ENCODE data around the gene PWWP2B. TPM values are rescaled to one million over a fixed set of nuclear protein-coding genes. Genes with fewer than 3 reads are reported as not detected.

PWWP2B gene
- total and polyA plus RNA-seq, 2 of the 8 experiments (the other 6 are each of a cell fraction or from before 2014, with no cell fraction given): 5.3 to 10.8 TPM

- FAIRE-seq (no peak), DNase-seq (ENCODE audit: low read depth in 1 of 2, low spot score in 2 of 2) (no peak)
- Histone ChIP-seq H4K91ac (replicated peaks; ENCODE audit: insufficient read length, low read length) (no peak overlapping the region), H4K5ac (ENCODE audit: insufficient read length, low read depth, low read length) (no peak overlapping the region), H2BK120ac (replicated peaks; ENCODE audit: low read depth, low read length) (no peak overlapping the region), H4K20me1 (replicated peaks in 1 of 2; ENCODE audit: control insufficient read depth in 1 of 2, insufficient read depth in 2 of 2, low read length in 2 of 2) (peaks cover 0 to 1% of the 10 kb centered on the region in 2 experiments), H2AFZ (ENCODE audit: low read length) (no peak overlapping the region), H2BK12ac (ENCODE audit: low read depth, low read length) (no peak overlapping the region), H3K4me3 (ENCODE audit: extremely low read depth in 1 of 4, insufficient read depth in 2 of 4, low read depth in 3 of 4, low read length in 4 of 4) (no peak overlapping the region), H3K4me1 (replicated peaks in 1 of 4; ENCODE audit: control insufficient read depth in 3 of 4, insufficient read depth in 4 of 4, low read length in 3 of 4) (peaks cover 0 to 7% (median 3%) of the 10 kb centered on the region in 4 experiments; a peak in 6 of 7 replicates), H3K9me3 (ENCODE audit: insufficient read depth in 2 of 2, low read depth in 1 of 2, low read length in 1 of 2) (no peaks in the 10 kb centered on the region), H2BK5ac (ENCODE audit: low read depth, low read length) (no peak overlapping the region), H3K18ac (ENCODE audit: extremely low read depth, low read length) (no peak overlapping the region), H3K4me2 (ENCODE audit: insufficient read depth in 1 of 2, low read depth in 2 of 2, low read length in 2 of 2) (no peak overlapping the region), H3K23me2 (ENCODE audit: low read depth, low read length) (peaks cover under 1% of the 10 kb centered on the region; the same call in 1 of the 2 replicates), H3K9ac (replicated peaks in 1 of 4; ENCODE audit: extremely low read depth in 1 of 4, low read depth in 3 of 4, low read length in 3 of 4) (no peak overlapping the region), H2BK20ac (ENCODE audit: low read length) (no peak overlapping the region), H3K23ac (ENCODE audit: insufficient read length) (no peak overlapping the region), H3K4ac (replicated peaks; ENCODE audit: insufficient read length, low read depth, low read length) (no peak overlapping the region), H3K14ac (ENCODE audit: insufficient read length) (no peak overlapping the region), H3K36me3 (ENCODE audit: control insufficient read depth in 2 of 4, insufficient read depth in 4 of 4, low read length in 3 of 4) (no peaks in the 10 kb centered on the region), H3K56ac (replicated peaks; ENCODE audit: insufficient read length, low read depth, low read length) (no peak overlapping the region), H3K79me2 (ENCODE audit: control insufficient read depth in 1 of 2, insufficient read depth in 2 of 2, low read length in 2 of 2) (no peaks in the 10 kb centered on the region), H2AK5ac (ENCODE audit: low read depth, low read length) (no peak overlapping the region), H3K27me3 (replicated peaks in 1 of 4; ENCODE audit: control insufficient read depth in 3 of 4, extremely low read depth in 1 of 4, insufficient read depth in 3 of 4, low read length in 3 of 4) (peaks cover 0 to 3% (median 0%) of the 10 kb centered on the region in 4 experiments; a peak in 3 of 7 replicates), H3K27ac (ENCODE audit: low read depth, low read length) (no peak overlapping the region), H2BK15ac (ENCODE audit: low read length) (no peak overlapping the region), H4K8ac (ENCODE audit: extremely low read depth, insufficient read depth, low read length) (0 out of 2 replicates have a peak overlapping the region, but pooled peaks have one; percentile 4), H3K79me1 (ENCODE audit: low read depth, low read length) (no peaks in the 10 kb centered on the region)
- CTCF ChIA-PET (ENCODE audit: partially characterized antibody): interaction anchor here (0.6 to 10.0 kb wide), 25 partner anchors 9 to 201 kb away, joined by 3 to 88 read pairs (median 4); no protein-coding TSS in a partner anchor
- POLR2A ChIA-PET (ENCODE audit: partially characterized antibody): no interaction called here
- WGBS, 2 experiments (ENCODE audit: extremely low coverage in 1 of 2, insufficient coverage in 1 of 2, insufficient read length in 1 of 2, insufficient replicate concordance in 2 of 2, low coverage in 1 of 2, low lambda C conversion rate in 2 of 2, missing lambda C conversion rate in 1 of 2): 95% methylated on average over 27 of the region's 35 CpGs; no CpG with 5 or more reads in 1 of the 2 experiments
These were observed 65.7 kb downstream of the PWWP2B start for GRCh38 chr10:132462463-132463332.

Data from H1 (cell line).